IMR-90 (cell line): Measurements from ENCODE around the gene CCSER1. TPM values are rescaled to one million over a fixed set of nuclear protein-coding genes. Genes with fewer than 3 reads are reported as not detected.

ENCODE experiments used
- ATAC-seq: fragments of 200-7000 bp; cut with Tn5 transposase; 2 replicates; pipeline ENCODE4 v1.9.1; 2020; ENCODE audit warnings: low read depth, mild to moderate bottlenecking, moderate library complexity
- BruUV-seq: library from RNA; stranded (reverse); fragments of 400-500 nt; replicated peaks from 2 replicates; lab custom pipeline; 2021; lab: Mats Ljungman, UMichigan
- CTCF ChIA-PET: fragments of 300-600 bp; formaldehyde crosslinking; extraction: SDS; loops from one replicate; lab custom pipeline; 2021; ENCODE audit warnings: antibody characterized with exemption; lab: Yijun Ruan, JAX
- POLR2A ChIA-PET: fragments of 300-600 bp; sonication (Branson Sonifier 250); formaldehyde crosslinking; loops from one replicate; lab custom pipeline; 2022; ENCODE audit warnings: antibody characterized with exemption; ENCODE audit not compliant: unreplicated experiment; lab: Charles Lee
- DNase-seq: peaks from one replicate; pipeline ENCODE4 v3.0.0; 2013
- H2AFZ ChIP-seq: replicated peaks from 2 replicates; pipeline ENCODE3; 2013; ENCODE audit warnings: low read length, mild to moderate bottlenecking; ENCODE audit not compliant: poor library complexity
- H2AK5ac ChIP-seq: 2 replicates; pipeline ENCODE4 v1.6.1; 2013; ENCODE audit warnings: low read depth, low read length, inconsistent platforms
- H2AK9ac ChIP-seq: replicated peaks from 2 replicates; pipeline ENCODE3; 2013; ENCODE audit warnings: mild to moderate bottlenecking, low read depth, low read length, moderate library complexity; ENCODE audit not compliant: poor library complexity
- H2BK120ac ChIP-seq: 2 replicates; pipeline ENCODE4 v1.6.1; 2013; ENCODE audit warnings: low read depth, low read length, inconsistent platforms
- H2BK15ac ChIP-seq: 3 replicates; pipeline ENCODE4 v1.6.1; 2013; ENCODE audit warnings: low read depth, low read length, inconsistent platforms
- H2BK20ac ChIP-seq: 2 replicates; pipeline ENCODE4 v1.6.1; 2013; ENCODE audit warnings: low read depth, mild to moderate bottlenecking, inconsistent platforms, low read length, moderate library complexity
- H2BK5ac ChIP-seq: 2 replicates; pipeline ENCODE4 v1.6.1; 2013; ENCODE audit warnings: mild to moderate bottlenecking, low read depth, low read length, inconsistent platforms; ENCODE audit not compliant: poor library complexity, severe bottlenecking
- H3K14ac ChIP-seq: replicated peaks from 2 replicates; pipeline ENCODE4 v1.6.1; 2013; ENCODE audit warnings: low read depth, low read length, inconsistent platforms
- H3K18ac ChIP-seq: 2 replicates; pipeline ENCODE4 v1.6.1; 2013; ENCODE audit warnings: low read depth, low read length, control low read depth
- H3K23ac ChIP-seq: 2 replicates; pipeline ENCODE4 v1.6.1; 2013; ENCODE audit warnings: low read depth, low read length, inconsistent platforms
- H3K27ac ChIP-seq: 2 replicates; pipeline ENCODE4 v1.5.1; 2013; ENCODE audit warnings: mild to moderate bottlenecking, control low read depth, low read length; ENCODE audit not compliant: insufficient read depth
- H3K27me3 ChIP-seq: 2 replicates; pipeline ENCODE4 v1.6.1; 2013; ENCODE audit warnings: low read length; ENCODE audit not compliant: control insufficient read depth, insufficient read depth
- H3K36me3 ChIP-seq: 2 replicates; pipeline ENCODE4 v1.6.1; 2013; ENCODE audit warnings: low read length, mixed read lengths; ENCODE audit not compliant: control insufficient read depth, insufficient read depth
- H3K4ac ChIP-seq: 2 replicates; pipeline ENCODE4 v1.6.1; 2013; ENCODE audit warnings: low read depth, low read length, inconsistent platforms
- H3K4me1 ChIP-seq: 2 replicates; pipeline ENCODE4 v1.6.1; 2013; ENCODE audit warnings: low read length, mixed read lengths; ENCODE audit not compliant: control insufficient read depth, insufficient read depth
- H3K4me2 ChIP-seq: 2 replicates; pipeline ENCODE4 v1.6.1; 2013; ENCODE audit warnings: low read depth, mild to moderate bottlenecking, control low read depth, low read length, moderate library complexity
- H3K4me3 ChIP-seq: 2 replicates; pipeline ENCODE4 v1.5.1; 2013; ENCODE audit warnings: low read depth, mild to moderate bottlenecking, control low read depth, low read length, moderate library complexity; ENCODE audit not compliant: insufficient read depth
- H3K56ac ChIP-seq: 2 replicates; pipeline ENCODE4 v1.6.1; 2013; ENCODE audit warnings: low read length, inconsistent platforms; ENCODE audit not compliant: insufficient read depth; ENCODE audit errors: extremely low read depth
- H3K79me1 ChIP-seq, 2 experiments: 2 replicates each; pipeline ENCODE4 v1.6.1; 2013; ENCODE audit warnings: low read length in 2 of 2, inconsistent platforms in 1 of 2, low read depth in 1 of 2
- H3K9ac ChIP-seq: 2 replicates; pipeline ENCODE4 v1.6.1; 2013; ENCODE audit warnings: low read depth, low read length, control low read depth
- H3K9me1 ChIP-seq: 2 replicates; pipeline ENCODE4 v1.6.1; 2013; ENCODE audit warnings: low read length, inconsistent platforms; ENCODE audit not compliant: insufficient read depth
- H3K9me3 ChIP-seq: 2 replicates; pipeline ENCODE4 v1.6.1; 2013; ENCODE audit warnings: low read length; ENCODE audit not compliant: control insufficient read depth, insufficient read depth
- H4K20me1 ChIP-seq: 2 replicates; pipeline ENCODE4 v1.6.1; 2013; ENCODE audit warnings: low read length, inconsistent platforms; ENCODE audit not compliant: insufficient read depth
- H4K5ac ChIP-seq: 2 replicates; pipeline ENCODE4 v1.6.1; 2013; ENCODE audit warnings: mild to moderate bottlenecking, low read depth, low read length, control low read depth
- H4K8ac ChIP-seq, 2 experiments: 2 replicates each; pipeline ENCODE4 v1.6.1; 2013; ENCODE audit warnings: low read depth in 2 of 2, low read length in 2 of 2, control low read depth in 1 of 2, inconsistent platforms in 1 of 2
- H4K91ac ChIP-seq: 2 replicates; pipeline ENCODE4 v1.6.1; 2013; ENCODE audit warnings: low read depth, low read length, inconsistent platforms; ENCODE audit not compliant: insufficient read depth
- BHLHE40 ChIP-seq: fragments of 150-350 bp; IDR thresholded peaks from 2 replicates; pipeline ENCODE4 v1.6.1; 2016; ENCODE audit warnings: mild to moderate bottlenecking, low read depth, low read length
- CEBPB ChIP-seq: IDR thresholded peaks from 2 replicates; pipeline ENCODE4 v1.6.1; 2012; ENCODE audit warnings: low read depth, low read length, improper control_type of control experiment
- CHD1 ChIP-seq: IDR thresholded peaks from 2 replicates; pipeline ENCODE4 v1.6.1; 2012; ENCODE audit warnings: low read depth, low read length, improper control_type of control experiment
- CTCF ChIP-seq: conservative IDR thresholded peaks from 2 replicates; pipeline ENCODE4 v1.5.1; 2012; ENCODE audit warnings: mild to moderate bottlenecking, low read depth, low read length, improper control_type of control experiment
- ELK1 ChIP-seq: fragments of 150-350 bp; IDR thresholded peaks from 2 replicates; pipeline ENCODE4 v1.6.1; 2016; ENCODE audit warnings: low read depth, mild to moderate bottlenecking, low read length, moderate library complexity, borderline replicate concordance
- FOS ChIP-seq: fragments of 150-350 bp; IDR thresholded peaks from 2 replicates; pipeline ENCODE4 v1.6.1; 2016; ENCODE audit warnings: low read depth, low read length
- MAFK ChIP-seq: IDR thresholded peaks from 2 replicates; pipeline ENCODE4 v1.6.1; 2012; ENCODE audit warnings: low read depth, low read length, improper control_type of control experiment
- MAZ ChIP-seq: IDR thresholded peaks from 2 replicates; pipeline ENCODE4 v1.6.1; 2012; ENCODE audit warnings: low read depth, mild to moderate bottlenecking, low read length, improper control_type of control experiment, moderate library complexity, borderline replicate concordance
- MXI1 ChIP-seq: IDR thresholded peaks from 2 replicates; pipeline ENCODE4 v1.6.1; 2012; ENCODE audit warnings: low read depth, mild to moderate bottlenecking, low read length, moderate library complexity, borderline replicate concordance
- NFE2L2 ChIP-seq: fragments of 150-350 bp; IDR thresholded peaks from 2 replicates; pipeline ENCODE4 v1.6.1; 2016; ENCODE audit warnings: low read depth, mild to moderate bottlenecking, low read length
- RAD21 ChIP-seq: IDR thresholded peaks from 2 replicates; pipeline ENCODE4 v1.6.1; 2012; ENCODE audit warnings: low read length, improper control_type of control experiment
- RCOR1 ChIP-seq: IDR thresholded peaks from 2 replicates; pipeline ENCODE4 v1.6.1; 2012; ENCODE audit warnings: mild to moderate bottlenecking, low read length, improper control_type of control experiment; ENCODE audit not compliant: insufficient replicate concordance
- RFX5 ChIP-seq: IDR thresholded peaks from 2 replicates; pipeline ENCODE4 v1.8.0; 2012; ENCODE audit warnings: low read depth, mild to moderate bottlenecking, low read length, moderate library complexity
- SMC3 ChIP-seq: fragments of 150-350 bp; IDR thresholded peaks from 2 replicates; pipeline ENCODE4 v1.6.1; 2016; ENCODE audit warnings: low read depth, mild to moderate bottlenecking, antibody characterized with exemption, low read length, moderate library complexity
- USF2 ChIP-seq: fragments of 150-350 bp; IDR thresholded peaks from 2 replicates; pipeline ENCODE4 v1.6.1; 2017; ENCODE audit warnings: mild to moderate bottlenecking, antibody characterized with exemption, low read length, low read depth
- WGBS, 2 experiments: methylation state at CpG; one replicate each; pipeline versions ENCODE4 v1.1.5 to v1.1.7; 2013; ENCODE audit warnings: missing lambda C conversion rate in 2 of 2; ENCODE audit not compliant: insufficient read length in 1 of 2; ENCODE audit errors: extremely low coverage in 2 of 2; 5-methylcytosine and 5-hydroxymethylcytosine counted together
- dilution Hi-C: fragments of 300-500 bp; cut with HindIII; formaldehyde crosslinking; loops from one replicate; pipeline ENCODE4 v1.14.3; 2018; ENCODE audit warnings: low sequenced_read_pairs; ENCODE audit not compliant: unreplicated experiment
- in situ Hi-C: fragments of 300-500 bp; cut with MboI; formaldehyde crosslinking; loops from 3 replicates; pipeline ENCODE4 v1.14.3; 2019; ENCODE audit warnings: low sequenced_read_pairs, inconsistent platforms, mixed read lengths
- intact Hi-C: fragments of 100-400 bp; cut with micrococcal nuclease; formaldehyde crosslinking; loops from 2 replicates; pipeline ENCODE4 v1.10.0; 2022
- polyA plus RNA-seq, 3 experiments: library from polyadenylated mRNA; depleted of rRNA; stranded (reverse); fragments of >200 nt; gene quantifications; 2 replicates each; pipeline ENCODE4 v1.2.3, GENCODE V29; 2012; ENCODE audit warnings: low replicate concordance in 1 of 3
- total RNA-seq: library from RNA; depleted of rRNA; stranded (reverse); fragments of >200 nt; gene quantifications from 2 replicates; pipeline ENCODE4 v1.2.3, GENCODE V29; 2012

CCSER1 gene
- total and polyA plus RNA-seq, 2 of the 4 experiments (the other 2 are of a cell fraction): not detected

GRCh38 chr4:91448668-91449330 is 1321.6 kb downstream of the CCSER1 start:
- Histone ChIP-seq H3K9ac (no peak overlapping the region), H3K18ac (no peak overlapping the region), H2AFZ (no peak overlapping the region), H3K14ac (no peak overlapping the region), H2BK120ac (no peak overlapping the region), H3K27ac (no peak overlapping the region), H2BK5ac (no peak overlapping the region), H2BK15ac (no peak overlapping the region), H4K91ac (no peak overlapping the region), H3K56ac (no peak overlapping the region), H4K8ac (no peak overlapping the region), H3K4ac (no peak overlapping the region), H3K23ac (no peak overlapping the region), H3K4me3 (no peak overlapping the region), H3K27me3 (no peaks in the 10 kb centered on the region), H3K4me1 (no peaks in the 10 kb centered on the region), H4K5ac (no peak overlapping the region), H2BK20ac (no peak overlapping the region), H3K9me3 (0 out of 2 replicates have a peak, but pooled peaks cover 2% of the 10 kb centered on the region), H2AK9ac (no peak overlapping the region), H4K20me1 (no peaks in the 10 kb centered on the region), H3K36me3 (no peaks in the 10 kb centered on the region), H3K79me1 (no peaks in the 10 kb centered on the region), H2AK5ac (no peak overlapping the region), H3K4me2 (no peak overlapping the region), H3K9me1 (no peaks in the 10 kb centered on the region)
- no CpG with 5 or more reads among the region's 2 CpGs for WGBS, 2 experiments
- intact Hi-C loops (no loop called here), dilution Hi-C loops (no loop called here), in situ Hi-C loops (no loop called here)
- POLR2A ChIA-PET: no interaction called here
- no TSS peak for BruUV-seq
- ATAC-seq: no peak
- TF ChIP-seq MXI1: no peak
- TF ChIP-seq RFX5: no peak
- no peak for TF ChIP-seq RAD21
- TF ChIP-seq BHLHE40: no peak
- no peak for TF ChIP-seq FOS
- TF ChIP-seq ELK1: no peak
- no peak for TF ChIP-seq NFE2L2
- no peak for TF ChIP-seq CTCF
- TF ChIP-seq RCOR1: no peak
- no peak for TF ChIP-seq MAZ
- TF ChIP-seq CEBPB: no peak
- no peak for TF ChIP-seq CHD1
- no peak for TF ChIP-seq SMC3
- no peak for TF ChIP-seq MAFK
- no peak for TF ChIP-seq USF2
- CTCF ChIA-PET: no interaction called here
- DNase-seq: no peak
